Measurements from ENCODE around the gene DNAJC22. TPM values are rescaled to one million over a fixed set of nuclear protein-coding genes. Genes with fewer than 3 reads are reported as not detected.

Gene DNAJC22
- total RNA-seq, 1 donor from 2014 or later = not detected

- no peaks in the 10 kb centered on the region for H3K36me3 Mint-ChIP-seq (ENCODE audit: low read depth)
- intact Hi-C loops (cut with micrococcal nuclease) = no loop called here
- H3K9me3 Mint-ChIP-seq = no peaks in the 10 kb centered on the region
- peaks cover 2% of the 10 kb centered on the region for H3K27me3 Mint-ChIP-seq
- no peak overlapping the region for H3K27ac Mint-ChIP-seq
- no peaks in the 10 kb centered on the region for H3K4me1 Mint-ChIP-seq
- H3K4me3 Mint-ChIP-seq = no peak overlapping the region
- DNase-seq = no peak
Measured at GRCh38 chr12:49397000-49397399, 50.3 kb downstream of the DNAJC22 start.

- Mint-ChIP-seq H3K27me3 (peaks cover 2% of the 10 kb centered on the region), H3K27ac (no peak overlapping the region)
- intact Hi-C loops (cut with micrococcal nuclease) = no loop called here
Measured at GRCh38 chr12:49400304-49400703, 53.6 kb downstream of the DNAJC22 start.

More at GRCh38 chr12:49400304-49400703, 53.6 kb downstream of the DNAJC22 start:
- DNase-seq = no peak
- Mint-ChIP-seq H3K36me3 (ENCODE audit: low read depth) (no peaks in the 10 kb centered on the region), H3K4me3 (no peak overlapping the region), H3K4me1 (peaks cover 8% of the 10 kb centered on the region), H3K9me3 (no peaks in the 10 kb centered on the region)

Other genes with a start within 250 kb of the DNAJC22 start
- gene LMBR1L, start 236.0 kb upstream of the DNAJC22 start, total RNA-seq = 39.9 and 43.7 TPM in 2 replicates
- gene TUBA1B, start 215.5 kb upstream of the DNAJC22 start, total RNA-seq = 1,679 and 1,696 TPM in 2 replicates
- 45.9 and 46.8 TPM in 2 replicates for gene TUBA1A, start 157.8 kb upstream of the DNAJC22 start, total RNA-seq
- gene TUBA1C, start 81.8 kb upstream of the DNAJC22 start, total RNA-seq = 286 and 305 TPM in 2 replicates
- 0.23 TPM in 1 of 2 replicates, not detected in the other for gene PRPH, start 51.7 kb upstream of the DNAJC22 start, total RNA-seq
- gene TROAP, start 23.6 kb upstream of the DNAJC22 start, total RNA-seq = 49.9 and 51.6 TPM in 2 replicates
- gene C1QL4, start 9.7 kb upstream of the DNAJC22 start, total RNA-seq = not detected in 2 replicates
- 14.5 and 16.2 TPM in 2 replicates for gene SPATS2, start 20.6 kb downstream of the DNAJC22 start, total RNA-seq
- 1.5 and 2.1 TPM in 2 replicates for gene KCNH3, start 192.1 kb downstream of the DNAJC22 start, total RNA-seq
- 71.4 and 79.6 TPM in 2 replicates for gene MCRS1, start 221.3 kb downstream of the DNAJC22 start, total RNA-seq

Measured in activated CD4-positive, alpha-beta T cell treated with anti-CD3 and anti-CD28 coated beads, Interleukin-2, amount 10 ng/mL, durations not matched to agents 24 days and 14 days (primary cell).